ENCODE data around the gene ALG9. TPM values are rescaled to one million over a fixed set of nuclear protein-coding genes. Genes with fewer than 3 reads are reported as not detected.

ALG9 gene
- total RNA-seq, 1 experiment from 2014 or later: 25.1 TPM

GRCh38 chr11:111736621-111737443 is 134.5 kb downstream of the ALG9 start:
- no peak for DNase-seq (ENCODE audit: low read depth)

Small RNA genes within 50 kb of the gene (small RNA-seq; reads per million reads assigned to genes)
- gene GNG5P3 (not detected), gene RPL37AP8 (not detected)

Other genes starting within 250 kb of the ALG9 start
- 23.9 and 33.9 TPM in 2 replicates for gene PPP2R1B, start 105.2 kb downstream of the ALG9 start, total RNA-seq (2014; rRNA removed; shearing (Covaris generic))
- gene FDXACB1, start 7.6 kb upstream of the ALG9 start, total RNA-seq (2014; rRNA removed; shearing (Covaris generic)): 6.0 and 7.0 TPM in 2 replicates
- 63.7 and 74.6 TPM in 2 replicates for gene CFAP68, start 8.0 kb upstream of the ALG9 start, total RNA-seq (2014; rRNA removed; shearing (Covaris generic))
- gene CRYAB, start 40.2 kb upstream of the ALG9 start, total RNA-seq (2014; rRNA removed; shearing (Covaris generic)): not detected in 2 replicates
- gene HSPB2, start 41.2 kb upstream of the ALG9 start, total RNA-seq (2014; rRNA removed; shearing (Covaris generic)): not detected in 2 replicates
- not detected in 2 replicates for gene C11orf52, start 47.3 kb upstream of the ALG9 start, total RNA-seq (2014; rRNA removed; shearing (Covaris generic))
- 2.8 and 5.1 TPM in 2 replicates for gene DIXDC1, start 65.8 kb upstream of the ALG9 start, total RNA-seq (2014; rRNA removed; shearing (Covaris generic))
- 65.8 and 67.9 TPM in 2 replicates for gene DLAT, start 153.8 kb upstream of the ALG9 start, total RNA-seq (2014; rRNA removed; shearing (Covaris generic))
- gene PIH1D2, start 202.4 kb upstream of the ALG9 start, total RNA-seq (2014; rRNA removed; shearing (Covaris generic)): 1.3 TPM in 2 replicates
- 22.1 and 27.2 TPM in 2 replicates for gene NKAPD1, start 202.7 kb upstream of the ALG9 start, total RNA-seq (2014; rRNA removed; shearing (Covaris generic))
- 106 and 119 TPM in 2 replicates for gene TIMM8B, start 215.2 kb upstream of the ALG9 start, total RNA-seq (2014; rRNA removed; shearing (Covaris generic))
- 247 and 308 TPM in 2 replicates for gene SDHD, start 215.3 kb upstream of the ALG9 start, total RNA-seq (2014; rRNA removed; shearing (Covaris generic))